ENCODE results near the gene PHPT1. TPM values are rescaled to one million over a fixed set of nuclear protein-coding genes. Genes with fewer than 3 reads are reported as not detected.

The PHPT1 gene
- total and polyA plus RNA-seq, 2 of the 8 experiments (the other 6 are each of a cell fraction or from before 2014, with no cell fraction given), result 109 to 226 TPM

DNA sequence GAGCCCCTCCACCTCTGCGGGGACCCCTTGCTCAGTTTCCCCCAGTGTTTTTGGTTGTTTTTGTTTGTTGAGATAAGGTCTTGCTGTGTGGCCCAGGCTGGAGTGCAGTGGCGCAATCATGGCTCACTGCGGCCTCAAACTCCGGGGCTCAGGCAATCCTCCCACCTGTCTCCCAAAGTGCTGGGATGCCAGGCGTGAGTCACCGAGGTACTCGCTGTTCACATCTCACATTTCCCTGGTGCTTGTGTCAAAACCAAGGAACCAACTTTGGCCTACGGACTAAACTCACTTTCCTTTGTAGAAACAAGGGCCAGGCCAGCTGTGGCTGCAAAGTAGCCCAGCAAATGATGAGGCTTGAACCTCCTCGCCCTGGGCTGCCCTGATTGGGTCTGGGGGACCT, 16.6 kb upstream of the PHPT1 start:
- Histone ChIP-seq H3K79me2 (ENCODE audit: control insufficient read depth in 1 of 2, insufficient read depth in 2 of 2, low read length in 2 of 2) (no peaks in the 10 kb centered on the region), H2AK5ac (ENCODE audit: low read depth, low read length) (no peak overlapping the region), H3K27ac (ENCODE audit: low read depth, low read length) (no peak overlapping the region), H2BK20ac (ENCODE audit: low read length) (no peak overlapping the region), H2BK5ac (ENCODE audit: low read depth, low read length) (no peak overlapping the region), H3K23ac (ENCODE audit: insufficient read length) (no peak overlapping the region), H3K4me1 (replicated peaks in 1 of 4; ENCODE audit: control insufficient read depth in 3 of 4, insufficient read depth in 4 of 4, low read length in 3 of 4) (no peaks in the 10 kb centered on the region), H4K8ac (ENCODE audit: extremely low read depth, insufficient read depth, low read length) (no peak overlapping the region), H2BK15ac (ENCODE audit: low read length) (no peak overlapping the region), H4K20me1 (replicated peaks in 1 of 2; ENCODE audit: control insufficient read depth in 1 of 2, insufficient read depth in 2 of 2, low read length in 2 of 2) (peaks cover 3 to 15% of the 10 kb centered on the region in 2 experiments), H3K4me3 (ENCODE audit: extremely low read depth in 1 of 4, insufficient read depth in 2 of 4, low read depth in 3 of 4, low read length in 4 of 4) (no peak overlapping the region), H2AFZ (ENCODE audit: low read length) (no peak overlapping the region), H3K14ac (ENCODE audit: insufficient read length) (no peak overlapping the region), H3K23me2 (ENCODE audit: low read depth, low read length) (no peaks in the 10 kb centered on the region), H3K4me2 (ENCODE audit: insufficient read depth in 1 of 2, low read depth in 2 of 2, low read length in 2 of 2) (no peak overlapping the region), H3K79me1 (ENCODE audit: low read depth, low read length) (no peaks in the 10 kb centered on the region), H2BK120ac (replicated peaks; ENCODE audit: low read depth, low read length) (no peak overlapping the region), H3K36me3 (ENCODE audit: control insufficient read depth in 2 of 4, insufficient read depth in 4 of 4, low read length in 3 of 4) (peaks cover 13 to 41% (median 33%) of the 10 kb centered on the region in 4 experiments), H3K27me3 (replicated peaks in 1 of 4; ENCODE audit: control insufficient read depth in 3 of 4, extremely low read depth in 1 of 4, insufficient read depth in 3 of 4, low read length in 3 of 4) (no peaks in the 10 kb centered on the region), H4K91ac (replicated peaks; ENCODE audit: insufficient read length, low read length) (no peak overlapping the region), H3K56ac (replicated peaks; ENCODE audit: insufficient read length, low read depth, low read length) (no peak overlapping the region), H3K9me3 (ENCODE audit: insufficient read depth in 2 of 2, low read depth in 1 of 2, low read length in 1 of 2) (no peaks in the 10 kb centered on the region), H3K18ac (ENCODE audit: extremely low read depth, low read length) (no peak overlapping the region), H4K5ac (ENCODE audit: insufficient read length, low read depth, low read length) (no peak overlapping the region), H3K4ac (replicated peaks; ENCODE audit: insufficient read length, low read depth, low read length) (no peak overlapping the region), H3K9ac (replicated peaks in 1 of 4; ENCODE audit: extremely low read depth in 1 of 4, low read depth in 3 of 4, low read length in 3 of 4) (no peak overlapping the region), H2BK12ac (ENCODE audit: low read depth, low read length) (no peak overlapping the region)
- 97% methylated on average over 8 of the region's 9 CpGs; no CpG with 5 or more reads in 1 of the 2 experiments for WGBS, 2 experiments (ENCODE audit: extremely low coverage in 1 of 2, insufficient coverage in 1 of 2, insufficient read length in 1 of 2, insufficient replicate concordance in 2 of 2, low coverage in 1 of 2, low lambda C conversion rate in 2 of 2, missing lambda C conversion rate in 1 of 2)
- ChIA-PET POLR2A (ENCODE audit: partially characterized antibody) (interaction anchor here (0.6 to 20.5 kb wide), 9 partner anchors 9 to 442 kb away, joined by 3 to 248 read pairs (median 4); partner anchors contain the start of genes AJM1, MAMDC4 and RABL6), CTCF (ENCODE audit: partially characterized antibody) (interaction anchor here (1.1 to 9.0 kb wide), 5 partner anchors 10 to 390 kb away, joined by 3 to 55 read pairs (median 3); partner anchors contain the start of gene AJM1)
- DNase-seq (ENCODE audit: low read depth in 1 of 2, low spot score in 2 of 2) (no peak), FAIRE-seq (no peak)
- TF ChIP-seq SIX5 (IDR thresholded peaks at IDR 0.05; ENCODE audit: low read depth, low read length) (no peak), HDAC6 (IDR thresholded peaks at IDR 0.05; ENCODE audit: low read depth, low read length) (no peak), JUN (IDR thresholded peaks at IDR 0.05; ENCODE audit: low read depth, low read length) (no peak), SAP30 (IDR thresholded peaks at IDR 0.05; ENCODE audit: insufficient read depth, insufficient replicate concordance, low read length) (no peak), YY1 (IDR thresholded peaks at IDR 0.05; ENCODE audit: low read depth, low read length) (no peak), POLR2A (IDR thresholded peaks at IDR 0.05; ENCODE audit: control extremely low read depth in 1 of 2, low read depth in 2 of 2, low read length in 2 of 2) (no peak), TAF7 (optimal IDR thresholded peaks at IDR 0.05; ENCODE audit: borderline replicate concordance, low read depth, low read length) (no peak), ASH2L (IDR thresholded peaks at IDR 0.05; ENCODE audit: low read length) (no peak), KDM1A (IDR thresholded peaks at IDR 0.05; ENCODE audit: borderline replicate concordance, low read length) (no peak), NRF1 (IDR thresholded peaks at IDR 0.05; ENCODE audit: low read depth, low read length) (no peak), SIN3A (conservative IDR thresholded peaks at IDR 0.05 in 1 of 2, IDR thresholded peaks at IDR 0.05 in 1 of 2; ENCODE audit: low read depth in 1 of 2, low read length in 2 of 2) (no peak), EZH2 (IDR thresholded peaks at IDR 0.05; ENCODE audit: low read depth, low read length, severe bottlenecking) (no peak), TBP (IDR thresholded peaks at IDR 0.05; ENCODE audit: low read depth, low read length) (no peak), TEAD4 (IDR thresholded peaks at IDR 0.05; ENCODE audit: low read depth, low read length) (no peak), CBX5 (IDR thresholded peaks at IDR 0.05; ENCODE audit: low read depth, low read length) (no peak)
